KOPT-K1 (cell line): Measurements from ENCODE around the gene MPRIP.

ENCODE experiments used
- H3K27ac ChIP-seq: fragments of 200-600 bp; sonication (generic); 2 replicates; pipeline ENCODE4 v1.5.1; 2016; ENCODE audit warnings: antibody characterized with exemption, mild to moderate bottlenecking, low read depth, low read length; ENCODE audit not compliant: poor library complexity, severe bottlenecking
- H3K36me3 ChIP-seq: fragments of 200-600 bp; sonication (generic); 2 replicates; pipeline ENCODE4 v1.5.1; 2017; ENCODE audit warnings: antibody characterized with exemption, mild to moderate bottlenecking, low read length, moderate library complexity; ENCODE audit not compliant: insufficient read depth
- H3K9me3 ChIP-seq: fragments of 200-600 bp; sonication (generic); 2 replicates; pipeline ENCODE4 v1.5.1; 2017; ENCODE audit warnings: antibody characterized with exemption, low read length, mild to moderate bottlenecking; ENCODE audit not compliant: insufficient read depth, poor library complexity, severe bottlenecking

Gene MPRIP

GRCh38 chr17:17062356-17062755, 20.1 kb downstream of the MPRIP start:
- Histone ChIP-seq H3K9me3 (no peaks in the 10 kb centered on the region), H3K36me3 (peaks cover 12% of the 10 kb centered on the region; the same call in 1 of the 2 replicates), H3K27ac (no peak overlapping the region)

- no peaks in the 10 kb centered on the region for H3K9me3 ChIP-seq
- H3K36me3 ChIP-seq: peaks cover 11% of the 10 kb centered on the region; the same call in 1 of the 2 replicates
- no peak overlapping the region for H3K27ac ChIP-seq
Observed at GRCh38 chr17:17062866-17063265, 20.6 kb downstream of the MPRIP start.

- no peaks in the 10 kb centered on the region for H3K9me3 ChIP-seq
- H3K27ac ChIP-seq: no peak overlapping the region
- peaks cover 11% of the 10 kb centered on the region; the same call in 1 of the 2 replicates for H3K36me3 ChIP-seq
Observed at GRCh38 chr17:17063546-17064122, 21.4 kb downstream of the MPRIP start.

GRCh38 chr17:17064322-17064721, 22.1 kb downstream of the MPRIP start:
- Histone ChIP-seq H3K36me3 (peaks cover 11% of the 10 kb centered on the region; the same call in 1 of the 2 replicates), H3K27ac (no peak overlapping the region), H3K9me3 (no peaks in the 10 kb centered on the region)

GRCh38 chr17:17066021-17066420, 23.8 kb downstream of the MPRIP start:
- Histone ChIP-seq H3K36me3 (peaks cover 11% of the 10 kb centered on the region; the same call in 1 of the 2 replicates), H3K27ac (no peak overlapping the region), H3K9me3 (no peaks in the 10 kb centered on the region)

- Histone ChIP-seq H3K9me3 (no peaks in the 10 kb centered on the region), H3K27ac (no peak overlapping the region), H3K36me3 (peaks cover 11% of the 10 kb centered on the region; the same call in 1 of the 2 replicates)
Observed at GRCh38 chr17:17067257-17067656, 25.0 kb downstream of the MPRIP start.

- peaks cover 9% of the 10 kb centered on the region; the same call in 1 of the 2 replicates for H3K36me3 ChIP-seq
- no peaks in the 10 kb centered on the region for H3K9me3 ChIP-seq
- H3K27ac ChIP-seq: no peak overlapping the region
Observed at GRCh38 chr17:17069849-17070248, 27.6 kb downstream of the MPRIP start.

- no peaks in the 10 kb centered on the region for H3K9me3 ChIP-seq
- H3K27ac ChIP-seq: peak overlapping the region; percentile 28
- H3K36me3 ChIP-seq: peaks cover 9% of the 10 kb centered on the region; the same call in 1 of the 2 replicates
Observed at GRCh38 chr17:17070931-17071330, 28.7 kb downstream of the MPRIP start.

GRCh38 chr17:17071531-17072360, 29.5 kb downstream of the MPRIP start:
- Histone ChIP-seq H3K27ac (peak overlapping the region; percentile 28), H3K9me3 (no peaks in the 10 kb centered on the region), H3K36me3 (peaks cover 16% of the 10 kb centered on the region)

GRCh38 chr17:17072546-17072945, 30.3 kb downstream of the MPRIP start:
- H3K9me3 ChIP-seq: no peaks in the 10 kb centered on the region
- H3K36me3 ChIP-seq: peaks cover 24% of the 10 kb centered on the region
- peak overlapping the region; percentile 28 for H3K27ac ChIP-seq

GRCh38 chr17:17073030-17073564, 30.8 kb downstream of the MPRIP start:
- peak overlapping the region; percentile 17 for H3K27ac ChIP-seq
- H3K36me3 ChIP-seq: peaks cover 29% of the 10 kb centered on the region
- H3K9me3 ChIP-seq: no peaks in the 10 kb centered on the region

GRCh38 chr17:17073581-17074403, 31.5 kb downstream of the MPRIP start:
- Histone ChIP-seq H3K9me3 (no peaks in the 10 kb centered on the region), H3K27ac (peak overlapping the region; percentile 17), H3K36me3 (peaks cover 36% of the 10 kb centered on the region)

GRCh38 chr17:17075125-17075781, 33.0 kb downstream of the MPRIP start:
- no peak overlapping the region for H3K27ac ChIP-seq
- peaks cover 51% of the 10 kb centered on the region for H3K36me3 ChIP-seq
- H3K9me3 ChIP-seq: no peaks in the 10 kb centered on the region

GRCh38 chr17:17076066-17076465, 33.8 kb downstream of the MPRIP start:
- H3K36me3 ChIP-seq: peaks cover 53% of the 10 kb centered on the region
- no peak overlapping the region for H3K27ac ChIP-seq

More at GRCh38 chr17:17076066-17076465, 33.8 kb downstream of the MPRIP start:
- H3K9me3 ChIP-seq: no peaks in the 10 kb centered on the region
